HEK293T (cell line): ENCODE data around the gene E2F8.

Experiments
- ARNT ChIP-seq: fragments of 450-650 bp; IDR thresholded peaks from 2 replicates; pipeline ENCODE4 v1.6.1; 2017; ENCODE audit warnings: mild to moderate bottlenecking
- BHLHE40 ChIP-seq: fragments of 450-650 bp; IDR thresholded peaks from 2 replicates; pipeline ENCODE4 v1.6.1; 2016; ENCODE audit warnings: mild to moderate bottlenecking, moderate library complexity, borderline replicate concordance
- CTBP1 ChIP-seq: fragments of 450-650 bp; IDR thresholded peaks from 2 replicates; pipeline ENCODE4 v1.6.1; 2016; ENCODE audit warnings: borderline replicate concordance
- ELF4 ChIP-seq: fragments of 450-650 bp; IDR thresholded peaks from 2 replicates; pipeline ENCODE4 v1.6.1; 2017; ENCODE audit warnings: antibody characterized with exemption
- FOXA1 ChIP-seq: fragments of 450-650 bp; IDR thresholded peaks from 2 replicates; pipeline ENCODE4 v1.6.1; 2016; ENCODE audit warnings: mild to moderate bottlenecking
- FOXK2 ChIP-seq: fragments of 450-650 bp; IDR thresholded peaks from 2 replicates; pipeline ENCODE4 v1.6.1; 2016; ENCODE audit warnings: mild to moderate bottlenecking
- FOXM1 ChIP-seq: fragments of 450-650 bp; IDR thresholded peaks from 2 replicates; pipeline ENCODE4 v1.6.1; 2017; ENCODE audit warnings: mild to moderate bottlenecking, borderline replicate concordance
- HDGF ChIP-seq: fragments of 450-650 bp; IDR thresholded peaks from 2 replicates; pipeline ENCODE4 v1.6.1; 2017; ENCODE audit warnings: antibody characterized with exemption, borderline replicate concordance
- LEF1 ChIP-seq: fragments of 450-650 bp; IDR thresholded peaks from 2 replicates; pipeline ENCODE4 v1.6.1; 2017; ENCODE audit warnings: mild to moderate bottlenecking, borderline replicate concordance
- NFRKB ChIP-seq: fragments of 450-650 bp; IDR thresholded peaks from 2 replicates; pipeline ENCODE4 v1.6.1; 2016; ENCODE audit warnings: mild to moderate bottlenecking, moderate library complexity
- SP1 ChIP-seq: fragments of 450-650 bp; IDR thresholded peaks from 2 replicates; pipeline ENCODE4 v1.6.1; 2017
- SUZ12 ChIP-seq: fragments of 450-650 bp; IDR thresholded peaks from 2 replicates; pipeline ENCODE4 v1.6.1; 2016; ENCODE audit warnings: mild to moderate bottlenecking
- TARDBP ChIP-seq: fragments of 450-650 bp; IDR thresholded peaks from 2 replicates; pipeline ENCODE4 v1.6.1; 2016
- TF ChIP-seq, protein P1 (sequence below): fragments of 450-650 bp; IDR thresholded peaks from 2 replicates; pipeline ENCODE4 v1.6.1; 2016

DNA sequence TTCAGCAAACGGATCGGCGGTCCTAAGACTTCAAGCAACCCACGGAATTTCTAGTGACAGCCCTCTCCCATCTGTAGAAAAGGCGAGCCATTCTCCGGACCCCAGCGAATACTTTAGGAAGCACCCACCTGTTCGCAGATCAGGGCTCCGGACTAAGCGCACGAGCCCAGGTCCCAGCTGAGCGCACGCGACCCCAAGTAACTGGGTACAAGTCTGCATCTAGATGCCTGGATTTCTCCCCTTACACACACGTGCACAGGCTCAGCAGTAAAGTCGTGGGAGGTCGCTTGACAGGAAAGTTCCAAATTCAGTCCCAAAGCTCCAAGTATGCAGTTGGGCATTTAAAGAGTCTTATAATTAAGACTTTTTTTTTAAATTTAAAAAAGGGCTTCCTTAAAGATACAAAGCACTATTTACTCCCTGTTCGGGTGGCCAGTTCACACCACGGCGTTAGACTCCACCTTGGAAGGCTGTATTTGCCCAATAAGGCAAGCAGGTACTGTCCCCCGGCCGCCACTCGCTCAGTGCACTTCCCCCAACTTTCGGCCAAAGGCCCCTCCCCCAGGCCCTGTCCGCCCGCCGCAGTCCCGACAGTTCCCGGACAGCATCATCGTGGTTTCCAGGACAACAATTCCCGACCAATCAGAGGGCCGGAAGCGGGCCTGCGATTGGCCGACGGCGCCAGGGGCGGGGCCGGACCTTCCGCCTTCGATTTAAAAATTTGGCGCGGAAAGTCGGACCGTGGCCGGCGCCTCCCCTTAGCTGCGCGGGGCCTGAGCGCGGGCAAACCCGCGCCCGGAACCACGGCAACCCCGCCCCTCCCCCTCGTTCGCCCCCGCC is at the start of gene E2F8:
- TF ChIP-seq FOXM1 (no peak), CTBP1 (no peak), BHLHE40 (no peak), HDGF (no peak), SUZ12 (no peak), TARDBP (no peak), FOXA1 (no peak), SP1 (no peak), NFRKB (no peak), ARNT (no peak), LEF1 (no peak), FOXK2 (no peak), ELF4 (no peak)
- TF ChIP-seq, protein P1, sequence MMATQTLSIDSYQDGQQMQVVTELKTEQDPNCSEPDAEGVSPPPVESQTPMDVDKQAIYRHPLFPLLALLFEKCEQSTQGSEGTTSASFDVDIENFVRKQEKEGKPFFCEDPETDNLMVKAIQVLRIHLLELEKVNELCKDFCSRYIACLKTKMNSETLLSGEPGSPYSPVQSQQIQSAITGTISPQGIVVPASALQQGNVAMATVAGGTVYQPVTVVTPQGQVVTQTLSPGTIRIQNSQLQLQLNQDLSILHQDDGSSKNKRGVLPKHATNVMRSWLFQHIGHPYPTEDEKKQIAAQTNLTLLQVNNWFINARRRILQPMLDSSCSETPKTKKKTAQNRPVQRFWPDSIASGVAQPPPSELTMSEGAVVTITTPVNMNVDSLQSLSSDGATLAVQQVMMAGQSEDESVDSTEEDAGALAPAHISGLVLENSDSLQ = no peak
